Kasumi-1 (cell line): ENCODE data around the gene TIMM10B.
"Not testable (repeated sequence)": the region's sequence is repeated elsewhere in the genome, so short reads cannot be mapped to it uniquely, and the experiment has no call there.

ENCODE experiments used
- DNase-seq, 2 experiments: peaks; one replicate each; lab custom pipeline; 2025; lab: John Stamatoyannopoulos, UW

TIMM10B gene

GRCh38 chr11:6505577-6506240 is 24.4 kb downstream of the TIMM10B start:
- peak; percentile 43 to 62 for DNase-seq

- no peak for DNase-seq
These were observed 35.6 kb downstream of the TIMM10B start for GRCh38 chr11:6516865-6517264.

GRCh38 chr11:6520265-6520664 is 39.0 kb downstream of the TIMM10B start:
- no peak for DNase-seq

DNA sequence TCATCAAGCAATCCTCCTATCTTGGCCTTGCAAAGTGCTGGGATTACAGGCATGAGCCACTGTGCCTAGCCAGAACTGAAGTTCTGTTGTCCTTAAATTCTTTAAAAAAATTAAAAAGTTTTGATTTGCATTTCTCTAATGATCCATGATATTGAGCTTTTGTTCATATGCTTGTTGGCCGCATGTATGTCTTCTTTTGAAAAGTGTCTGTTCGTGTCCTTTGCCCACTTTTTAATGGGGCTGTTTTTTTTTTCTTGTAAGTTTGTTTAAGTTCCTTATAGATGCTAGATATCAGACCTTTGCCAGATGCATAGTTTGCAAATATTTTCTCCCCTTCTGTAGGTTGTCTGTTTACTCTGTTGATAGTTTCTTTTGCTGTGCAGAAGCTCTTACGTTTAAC is 40.6 kb downstream of the TIMM10B start:
- not testable (repeated sequence) for DNase-seq

DNA sequence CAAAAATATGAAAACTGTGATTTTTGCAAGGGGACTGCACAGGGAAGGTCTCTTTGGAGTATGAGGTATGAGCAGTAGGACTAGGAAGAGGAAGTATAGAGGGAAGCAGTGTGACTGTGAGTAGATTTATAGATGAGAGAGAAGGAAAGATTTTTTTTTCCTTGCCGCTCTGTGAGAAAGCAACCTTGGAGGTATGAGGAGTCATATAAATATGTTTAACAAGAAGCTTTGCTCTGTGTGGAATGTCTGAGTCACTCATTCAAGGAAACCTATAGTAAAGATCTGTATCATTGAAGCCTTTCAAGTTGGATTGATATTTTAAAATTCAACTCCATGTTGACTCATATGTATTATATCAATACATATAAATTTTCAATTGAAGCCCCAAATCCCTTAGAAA is 42.0 kb downstream of the TIMM10B start:
- DNase-seq = no peak

DNA sequence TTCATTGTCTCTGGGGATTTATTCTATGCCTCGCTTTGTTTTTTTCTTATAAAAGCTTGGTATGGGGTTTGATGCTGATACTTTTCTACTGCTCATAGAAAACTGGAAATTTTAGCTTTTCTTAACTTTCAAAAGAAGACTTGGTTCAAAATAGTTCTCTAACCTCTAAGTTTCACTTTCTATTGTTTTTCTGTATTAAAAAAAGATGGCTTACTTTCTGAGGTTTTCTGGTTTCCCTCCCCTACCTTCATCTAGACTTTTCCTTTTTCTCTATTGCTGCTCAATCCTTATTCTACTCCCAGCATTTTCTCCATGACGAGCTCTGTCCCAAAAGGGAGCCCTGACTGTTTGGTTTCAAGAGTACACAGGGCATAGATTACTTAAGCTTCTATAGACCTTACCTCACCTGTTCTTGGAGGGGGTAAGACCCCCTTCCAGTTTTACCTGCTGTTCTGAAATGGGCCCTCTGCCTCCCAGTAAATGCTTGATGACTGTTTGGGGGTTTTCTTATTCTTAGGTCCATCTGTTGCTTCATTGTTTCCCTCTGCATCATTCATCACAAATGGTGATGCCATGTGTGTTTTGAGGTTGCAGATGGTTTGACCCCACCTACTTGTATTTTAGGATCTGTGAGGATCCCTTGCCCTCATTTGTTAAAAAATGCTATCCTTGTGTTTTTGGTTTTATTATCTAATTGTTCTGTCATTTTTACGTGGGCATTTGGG is 45.3 kb downstream of the TIMM10B start:
- DNase-seq = no peak

DNA sequence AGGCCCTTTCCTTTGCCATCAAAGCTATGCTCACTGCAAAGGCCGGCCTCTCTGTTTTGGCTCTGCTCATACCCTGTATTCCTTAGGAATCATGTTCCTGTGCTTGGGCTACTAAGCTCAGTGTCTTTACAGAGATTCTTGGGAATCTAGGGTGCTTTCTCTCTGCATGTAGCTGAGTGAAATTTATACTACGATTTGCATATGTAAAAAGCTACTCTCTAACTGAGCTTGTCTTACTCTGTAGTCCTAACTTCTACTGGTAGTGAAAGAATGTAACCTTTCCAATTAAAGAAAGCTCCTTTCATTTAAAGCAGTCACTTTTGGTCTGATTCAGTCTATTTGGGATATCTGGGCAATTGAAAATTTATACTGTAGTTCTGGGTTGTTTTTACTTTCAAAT is 48.0 kb downstream of the TIMM10B start:
- DNase-seq = no peak

DNA sequence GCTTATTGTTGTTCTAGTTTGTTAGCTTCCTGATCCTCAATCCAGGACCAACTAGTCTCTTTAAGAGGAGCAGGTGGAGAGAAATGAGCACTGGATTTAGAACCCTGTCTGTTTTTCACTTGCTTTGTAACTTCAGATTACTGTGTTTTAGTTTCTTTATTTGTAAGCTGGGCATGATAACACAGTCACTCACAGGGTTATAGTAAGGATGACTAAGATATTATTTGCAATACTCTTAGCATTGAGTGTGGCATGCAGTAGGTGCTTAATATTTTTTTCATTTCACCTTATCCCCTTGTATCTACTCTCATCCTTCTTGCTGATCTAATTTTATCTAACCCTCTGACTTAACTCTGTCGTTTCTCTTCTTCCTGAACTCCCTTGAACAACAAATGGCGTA is 49.5 kb downstream of the TIMM10B start:
- no peak for DNase-seq

DNA sequence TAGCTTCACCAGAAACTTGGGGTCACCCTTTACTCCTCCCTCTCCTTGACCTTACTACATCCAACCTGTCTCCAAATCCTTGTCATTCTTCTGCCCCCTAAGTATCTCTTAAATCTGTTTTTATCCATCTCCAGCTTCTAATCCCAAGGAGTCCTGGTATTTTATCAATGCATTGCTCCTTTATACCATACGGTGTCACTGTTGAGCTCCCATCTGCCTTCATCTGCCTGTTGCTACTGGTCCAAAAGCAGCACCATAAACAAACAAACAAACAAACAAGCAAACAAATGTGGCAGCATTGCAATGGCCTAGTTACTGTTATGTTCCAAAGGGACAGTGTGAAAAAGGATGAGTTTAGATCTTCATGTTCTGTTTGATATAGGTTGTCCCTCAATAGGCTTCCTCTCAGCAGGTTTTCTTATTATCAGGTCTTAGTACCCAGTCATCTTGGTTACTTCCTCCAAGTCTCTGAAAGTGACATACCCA is 50.0 kb downstream of the TIMM10B start:
- DNase-seq = peak; percentile 51 to 79
